Astrocyte (in vitro differentiated cells and primary cell): ENCODE measurements around the gene RANGAP1.

Experiments used
- EZH2 ChIP-seq: IDR thresholded peaks from 2 replicates; pipeline ENCODE4 v1.6.1; 2012; ENCODE audit warnings: mild to moderate bottlenecking, low read length, inconsistent platforms; ENCODE audit not compliant: insufficient read depth
- TF ChIP-seq, protein P1 (sequence below): IDR thresholded peaks from 2 replicates; pipeline ENCODE4 v1.5.1; 2011; ENCODE audit warnings: low read depth, mild to moderate bottlenecking, inconsistent platforms, low read length, moderate library complexity; ENCODE audit not compliant: insufficient read depth

DNA sequence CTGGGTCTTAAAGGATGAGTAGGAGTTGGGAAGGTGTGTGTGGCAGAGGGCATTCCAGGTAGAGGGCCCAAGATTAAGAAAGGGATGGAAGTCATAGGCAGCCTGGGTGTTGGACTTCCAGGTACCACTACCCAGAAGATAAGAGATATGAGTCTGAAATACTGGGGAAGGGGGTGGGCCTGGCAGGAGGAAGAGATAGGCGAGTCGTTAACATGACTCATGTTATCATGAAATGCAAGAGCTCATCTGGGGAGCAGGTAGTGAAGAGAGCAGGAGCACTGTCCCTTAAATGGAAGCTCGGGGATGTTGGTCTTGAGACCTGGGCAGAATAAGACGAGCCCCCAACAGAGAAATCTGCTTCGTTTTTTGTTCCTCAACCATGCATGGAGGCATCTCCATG, 25.5 kb upstream of the RANGAP1 start:
- TF ChIP-seq, protein P1, sequence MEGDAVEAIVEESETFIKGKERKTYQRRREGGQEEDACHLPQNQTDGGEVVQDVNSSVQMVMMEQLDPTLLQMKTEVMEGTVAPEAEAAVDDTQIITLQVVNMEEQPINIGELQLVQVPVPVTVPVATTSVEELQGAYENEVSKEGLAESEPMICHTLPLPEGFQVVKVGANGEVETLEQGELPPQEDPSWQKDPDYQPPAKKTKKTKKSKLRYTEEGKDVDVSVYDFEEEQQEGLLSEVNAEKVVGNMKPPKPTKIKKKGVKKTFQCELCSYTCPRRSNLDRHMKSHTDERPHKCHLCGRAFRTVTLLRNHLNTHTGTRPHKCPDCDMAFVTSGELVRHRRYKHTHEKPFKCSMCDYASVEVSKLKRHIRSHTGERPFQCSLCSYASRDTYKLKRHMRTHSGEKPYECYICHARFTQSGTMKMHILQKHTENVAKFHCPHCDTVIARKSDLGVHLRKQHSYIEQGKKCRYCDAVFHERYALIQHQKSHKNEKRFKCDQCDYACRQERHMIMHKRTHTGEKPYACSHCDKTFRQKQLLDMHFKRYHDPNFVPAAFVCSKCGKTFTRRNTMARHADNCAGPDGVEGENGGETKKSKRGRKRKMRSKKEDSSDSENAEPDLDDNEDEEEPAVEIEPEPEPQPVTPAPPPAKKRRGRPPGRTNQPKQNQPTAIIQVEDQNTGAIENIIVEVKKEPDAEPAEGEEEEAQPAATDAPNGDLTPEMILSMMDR: no peak
- TF ChIP-seq EZH2: no peak
